ENCODE measurements around the gene NFASC. TPM values are rescaled to one million over a fixed set of nuclear protein-coding genes. Genes with fewer than 3 reads are reported as not detected.

Gene NFASC
- total and polyA plus RNA-seq, 4 experiments from 2014 or later = not detected

- H3K4me3 Mint-ChIP-seq = no peak overlapping the region
- Histone ChIP-seq H3K36me3 (ENCODE audit: insufficient read depth, low read length) (no peaks in the 10 kb centered on the region), H3K9me3 (ENCODE audit: control insufficient read depth in 1 of 2, low read length in 2 of 2) (no peaks in the 10 kb centered on the region), H3K27ac (ENCODE audit: low read depth, low read length) (no peak overlapping the region), H3K4me1 (ENCODE audit: insufficient read depth, low read length) (no peaks in the 10 kb centered on the region), H3K4me3 (ENCODE audit: low read length in 2 of 2) (no peak overlapping the region), H3K27me3 (ENCODE audit: insufficient read depth, low read length) (no peaks in the 10 kb centered on the region)
- intact Hi-C loops (cut with micrococcal nuclease) = no loop called here
- ChIA-PET CTCF (ENCODE audit: partially characterized antibody) (no interaction called here), POLR2A (ENCODE audit: partially characterized antibody) (no interaction called here)
- H3K27ac Mint-ChIP-seq = no peak overlapping the region
- H3K4me1 Mint-ChIP-seq = no peaks in the 10 kb centered on the region
- no peaks in the 10 kb centered on the region for H3K36me3 Mint-ChIP-seq
- DNase-seq = no peak
- no peaks in the 10 kb centered on the region for H3K9me3 Mint-ChIP-seq
- H3K27me3 Mint-ChIP-seq = peaks cover 16 to 20% of the 10 kb centered on the region in 2 donors
Measured at GRCh38 chr1:204858363-204858821, 12.3 kb upstream of the NFASC start.

DNA sequence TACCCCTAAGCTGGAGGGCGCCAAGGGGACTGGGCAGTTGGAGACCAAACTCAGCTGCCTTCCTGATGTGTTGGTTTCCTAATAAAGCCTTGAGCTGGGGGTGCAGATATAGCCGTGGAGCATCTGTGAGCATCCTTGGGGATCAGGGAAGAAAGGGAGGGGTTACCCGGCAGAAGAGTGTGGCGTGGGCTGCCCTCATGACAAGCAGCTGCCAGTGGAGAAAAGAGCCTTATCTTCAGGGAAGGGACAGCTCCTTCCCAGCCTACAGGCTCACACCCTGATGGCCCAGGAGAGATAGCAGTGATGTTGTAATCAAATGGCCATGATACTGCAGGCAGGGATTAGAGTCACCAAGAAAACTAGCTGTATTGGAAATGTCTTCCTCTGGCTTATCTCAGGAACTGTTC is 10.8 kb upstream of the NFASC start:
- no peak overlapping the region for H3K4me3 ChIP-seq (ENCODE audit: low read length in 2 of 2)
- intact Hi-C loops (cut with micrococcal nuclease) = no loop called here
- Mint-ChIP-seq H3K36me3 (no peaks in the 10 kb centered on the region), H3K27ac (no peak overlapping the region), H3K9me3 (no peaks in the 10 kb centered on the region), H3K4me3 (no peak overlapping the region), H3K4me1 (no peaks in the 10 kb centered on the region), H3K27me3 (peaks cover 11 to 16% of the 10 kb centered on the region in 2 donors)
- no peaks in the 10 kb centered on the region for H3K4me1 ChIP-seq (ENCODE audit: insufficient read depth, low read length)
- ChIA-PET CTCF (ENCODE audit: partially characterized antibody) (no interaction called here), POLR2A (ENCODE audit: partially characterized antibody) (no interaction called here)
- H3K9me3 ChIP-seq (ENCODE audit: control insufficient read depth in 1 of 2, low read length in 2 of 2) = no peaks in the 10 kb centered on the region
- DNase-seq = no peak
- no peaks in the 10 kb centered on the region for H3K36me3 ChIP-seq (ENCODE audit: insufficient read depth, low read length)
- no peak overlapping the region for H3K27ac ChIP-seq (ENCODE audit: low read depth, low read length)
- no peaks in the 10 kb centered on the region for H3K27me3 ChIP-seq (ENCODE audit: insufficient read depth, low read length)

DNA sequence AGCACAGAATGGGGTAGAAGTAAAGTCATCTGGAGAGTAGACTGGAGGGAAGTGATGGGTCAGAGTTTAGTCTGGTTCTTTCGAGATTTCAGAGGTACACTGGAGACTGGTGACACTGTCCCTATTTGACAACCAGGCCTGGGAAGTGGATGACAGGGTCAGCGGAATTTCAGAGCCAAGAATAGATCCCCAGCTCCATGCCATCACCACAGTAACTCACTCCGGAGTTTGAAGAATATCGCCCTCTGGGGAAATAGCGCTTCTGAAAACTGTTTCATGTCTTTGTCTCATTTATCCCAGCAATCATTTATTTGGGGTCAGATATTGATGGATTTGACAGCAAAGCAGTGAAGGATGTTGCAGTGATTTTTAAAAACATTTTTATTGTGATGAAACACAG is 7.6 kb upstream of the NFASC start:
- H3K4me3 Mint-ChIP-seq = no peak overlapping the region
- H3K9me3 Mint-ChIP-seq = no peaks in the 10 kb centered on the region
- Histone ChIP-seq H3K27ac (ENCODE audit: low read depth, low read length) (no peak overlapping the region), H3K4me3 (ENCODE audit: low read length in 2 of 2) (no peak overlapping the region), H3K27me3 (ENCODE audit: insufficient read depth, low read length) (no peaks in the 10 kb centered on the region), H3K9me3 (ENCODE audit: control insufficient read depth in 1 of 2, low read length in 2 of 2) (no peaks in the 10 kb centered on the region), H3K36me3 (ENCODE audit: insufficient read depth, low read length) (no peaks in the 10 kb centered on the region), H3K4me1 (ENCODE audit: insufficient read depth, low read length) (no peaks in the 10 kb centered on the region)
- no peak overlapping the region for H3K27ac Mint-ChIP-seq
- no peak for DNase-seq
- H3K36me3 Mint-ChIP-seq = no peaks in the 10 kb centered on the region
- POLR2A ChIA-PET (ENCODE audit: partially characterized antibody) = no interaction called here
- H3K4me1 Mint-ChIP-seq = no peaks in the 10 kb centered on the region
- CTCF ChIA-PET (ENCODE audit: partially characterized antibody) = no interaction called here
- intact Hi-C loops (cut with micrococcal nuclease) = no loop called here
- peaks cover 7 to 20% of the 10 kb centered on the region in 2 donors for H3K27me3 Mint-ChIP-seq

DNA sequence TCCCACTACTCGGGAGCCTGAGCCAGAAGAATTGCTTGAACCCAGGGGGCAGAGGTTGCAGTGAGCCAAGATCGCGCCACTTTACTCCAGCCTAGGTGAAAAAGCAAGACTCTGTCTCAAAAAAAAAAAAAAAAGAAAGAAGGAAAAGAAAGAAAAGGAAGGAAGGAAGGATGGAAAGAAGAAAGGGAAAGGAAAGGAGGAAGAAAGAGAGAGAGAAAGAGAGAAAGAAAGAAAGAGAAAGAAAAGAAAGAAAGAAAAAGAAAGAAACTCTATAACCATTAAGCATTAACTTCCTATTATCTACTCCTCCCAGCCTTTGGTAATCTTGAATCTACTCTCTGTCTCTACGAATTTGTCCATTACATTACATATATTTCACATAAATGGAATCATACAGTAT is 6.9 kb upstream of the NFASC start:
- CTCF ChIA-PET (ENCODE audit: partially characterized antibody) = no interaction called here
- no peak overlapping the region for H3K27ac Mint-ChIP-seq

GRCh38 chr1:204866051-204866596 is 4.5 kb upstream of the NFASC start:
- Histone ChIP-seq H3K36me3 (ENCODE audit: insufficient read depth, low read length) (no peaks in the 10 kb centered on the region), H3K27me3 (ENCODE audit: insufficient read depth, low read length) (no peaks in the 10 kb centered on the region), H3K27ac (ENCODE audit: low read depth, low read length) (no peak overlapping the region), H3K4me1 (ENCODE audit: insufficient read depth, low read length) (no peaks in the 10 kb centered on the region), H3K9me3 (ENCODE audit: control insufficient read depth in 1 of 2, low read length in 2 of 2) (no peaks in the 10 kb centered on the region), H3K4me3 (ENCODE audit: low read length in 2 of 2) (no peak overlapping the region)
- intact Hi-C loops (cut with micrococcal nuclease) = no loop called here
- no peak overlapping the region for H3K4me3 Mint-ChIP-seq
- no peak overlapping the region for H3K27ac Mint-ChIP-seq
- POLR2A ChIA-PET (ENCODE audit: partially characterized antibody) = no interaction called here
- H3K27me3 Mint-ChIP-seq = peaks cover 2 to 19% of the 10 kb centered on the region in 2 donors
- CTCF ChIA-PET (ENCODE audit: partially characterized antibody) = no interaction called here
- no peaks in the 10 kb centered on the region for H3K36me3 Mint-ChIP-seq
- no peak for DNase-seq
- H3K4me1 Mint-ChIP-seq = no peaks in the 10 kb centered on the region
- H3K9me3 Mint-ChIP-seq = no peaks in the 10 kb centered on the region

More for the DNA sequence above, 6.9 kb upstream of the NFASC start:
- Mint-ChIP-seq H3K4me1 (no peaks in the 10 kb centered on the region), H3K27me3 (peaks cover 7 to 22% of the 10 kb centered on the region in 2 donors), H3K4me3 (no peak overlapping the region), H3K36me3 (no peaks in the 10 kb centered on the region), H3K9me3 (no peaks in the 10 kb centered on the region)
- Histone ChIP-seq H3K27me3 (ENCODE audit: insufficient read depth, low read length) (no peaks in the 10 kb centered on the region), H3K36me3 (ENCODE audit: insufficient read depth, low read length) (no peaks in the 10 kb centered on the region), H3K4me3 (ENCODE audit: low read length in 2 of 2) (no peak overlapping the region), H3K4me1 (ENCODE audit: insufficient read depth, low read length) (no peaks in the 10 kb centered on the region), H3K27ac (ENCODE audit: low read depth, low read length) (no peak overlapping the region), H3K9me3 (ENCODE audit: control insufficient read depth in 1 of 2, low read length in 2 of 2) (no peaks in the 10 kb centered on the region)
- intact Hi-C loops (cut with micrococcal nuclease) = no loop called here
- no peak for DNase-seq
- POLR2A ChIA-PET (ENCODE audit: partially characterized antibody) = no interaction called here

GRCh38 chr1:204867203-204867602 is 3.5 kb upstream of the NFASC start:
- no peak overlapping the region for H3K4me3 ChIP-seq (ENCODE audit: low read length in 2 of 2)
- no peaks in the 10 kb centered on the region for H3K36me3 Mint-ChIP-seq
- H3K27me3 Mint-ChIP-seq = peaks cover 2 to 16% of the 10 kb centered on the region in 2 donors
- no peak overlapping the region for H3K27ac ChIP-seq (ENCODE audit: low read depth, low read length)
- H3K36me3 ChIP-seq (ENCODE audit: insufficient read depth, low read length) = no peaks in the 10 kb centered on the region
- no peaks in the 10 kb centered on the region for H3K4me1 Mint-ChIP-seq
- POLR2A ChIA-PET (ENCODE audit: partially characterized antibody) = no interaction called here
- intact Hi-C loops (cut with micrococcal nuclease) = no loop called here
- no peak for DNase-seq
- no peak overlapping the region for H3K4me3 Mint-ChIP-seq
- CTCF ChIA-PET (ENCODE audit: partially characterized antibody) = no interaction called here
- H3K27me3 ChIP-seq (ENCODE audit: insufficient read depth, low read length) = no peaks in the 10 kb centered on the region
- H3K9me3 ChIP-seq (ENCODE audit: control insufficient read depth in 1 of 2, low read length in 2 of 2) = no peaks in the 10 kb centered on the region
- no peaks in the 10 kb centered on the region for H3K9me3 Mint-ChIP-seq
- H3K4me1 ChIP-seq (ENCODE audit: insufficient read depth, low read length) = no peaks in the 10 kb centered on the region
- no peak overlapping the region for H3K27ac Mint-ChIP-seq

DNA sequence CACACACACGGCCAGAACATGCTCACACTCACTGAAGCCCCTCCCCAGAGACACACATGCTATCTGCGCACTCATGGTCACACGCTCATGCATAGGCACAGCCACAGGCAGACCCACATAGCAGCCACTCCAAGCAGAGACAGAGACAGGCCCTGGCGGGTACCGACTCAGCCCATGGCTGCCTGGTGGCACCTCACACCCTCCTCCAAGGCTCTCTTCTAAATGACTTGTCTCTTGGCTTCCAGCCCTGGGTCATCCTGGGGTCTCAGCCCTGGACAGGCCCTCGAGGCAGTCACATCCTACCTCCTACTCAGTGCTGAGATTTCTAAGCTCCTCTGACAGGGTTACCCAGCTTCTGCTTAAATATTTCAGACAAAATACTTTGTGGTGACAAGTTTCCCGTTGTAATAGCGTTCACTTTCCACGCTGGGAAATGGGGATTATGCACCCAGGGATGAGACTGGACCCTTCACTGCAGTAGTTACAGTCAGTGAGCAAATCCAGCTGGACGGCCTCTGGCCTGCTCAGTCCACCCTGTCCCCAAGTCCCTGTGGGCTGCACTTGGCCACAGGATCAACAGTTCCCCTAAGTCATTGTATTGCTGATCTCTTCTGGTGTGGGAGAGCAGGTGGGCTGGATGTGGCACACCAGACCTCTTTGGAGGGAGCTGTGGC is 2.9 kb upstream of the NFASC start:
- ChIA-PET POLR2A (ENCODE audit: partially characterized antibody) (no interaction called here), CTCF (ENCODE audit: partially characterized antibody) (no interaction called here)
- intact Hi-C loops (cut with micrococcal nuclease) = no loop called here
- peaks cover 0 to 13% of the 10 kb centered on the region in 2 donors for H3K27me3 Mint-ChIP-seq
- H3K27me3 ChIP-seq (ENCODE audit: insufficient read depth, low read length) = no peaks in the 10 kb centered on the region
- DNase-seq = no peak
- no peaks in the 10 kb centered on the region for H3K4me1 Mint-ChIP-seq
- H3K4me3 Mint-ChIP-seq = no peak overlapping the region
- H3K9me3 Mint-ChIP-seq = no peaks in the 10 kb centered on the region
- H3K4me1 ChIP-seq (ENCODE audit: insufficient read depth, low read length) = no peaks in the 10 kb centered on the region
- no peak overlapping the region for H3K27ac Mint-ChIP-seq
- no peaks in the 10 kb centered on the region for H3K9me3 ChIP-seq (ENCODE audit: control insufficient read depth in 1 of 2, low read length in 2 of 2)
- no peak overlapping the region for H3K27ac ChIP-seq (ENCODE audit: low read depth, low read length)
- no peaks in the 10 kb centered on the region for H3K36me3 ChIP-seq (ENCODE audit: insufficient read depth, low read length)
- H3K4me3 ChIP-seq (ENCODE audit: low read length in 2 of 2) = no peak overlapping the region
- no peaks in the 10 kb centered on the region for H3K36me3 Mint-ChIP-seq
